ENCODE data around the gene SGCD.
A peak's percentile ranks its signal among the peaks of the same experiment; 100 is the strongest.

The SGCD gene

DNA sequence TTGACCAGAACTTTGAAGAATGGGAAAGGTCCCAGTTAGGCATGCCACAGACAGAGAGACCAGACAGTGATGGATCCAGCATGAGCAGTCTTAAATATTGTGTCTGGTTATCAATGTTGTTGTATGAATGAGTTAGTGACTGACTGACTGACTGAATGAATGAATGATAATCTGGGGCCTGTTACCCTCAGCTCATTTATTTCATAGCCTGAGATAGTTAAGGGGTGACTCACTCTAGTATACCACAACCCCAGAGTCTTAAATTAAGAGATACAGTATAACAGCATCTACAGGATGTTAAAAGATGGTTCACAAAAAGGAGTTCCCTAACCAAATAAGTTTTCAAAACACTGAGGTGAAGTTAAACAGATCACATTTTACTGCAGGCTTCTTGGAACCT is 133.5 kb downstream of the SGCD start:
- DNase-seq (ENCODE audit: low spot score), result no peak

DNA sequence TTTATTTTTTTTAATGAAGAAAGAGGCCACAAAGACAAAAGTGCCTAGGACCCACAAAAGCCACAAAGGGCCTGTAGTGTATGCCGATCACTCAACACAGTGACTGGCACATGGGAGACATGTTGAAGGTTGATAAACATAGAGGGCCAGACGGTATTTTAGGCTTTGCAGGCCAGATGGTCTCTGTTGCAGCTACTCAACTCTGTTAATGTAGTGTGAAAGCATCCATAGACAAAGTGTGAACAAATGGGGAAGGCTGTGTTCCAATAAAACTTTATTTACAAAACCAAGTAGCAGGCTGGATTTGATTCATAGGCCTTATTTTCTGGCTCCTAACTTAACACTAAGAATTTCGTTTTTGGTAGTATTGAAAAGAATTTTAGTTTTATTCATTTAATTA is 139.9 kb downstream of the SGCD start:
- no peak for DNase-seq (ENCODE audit: low spot score)

DNA sequence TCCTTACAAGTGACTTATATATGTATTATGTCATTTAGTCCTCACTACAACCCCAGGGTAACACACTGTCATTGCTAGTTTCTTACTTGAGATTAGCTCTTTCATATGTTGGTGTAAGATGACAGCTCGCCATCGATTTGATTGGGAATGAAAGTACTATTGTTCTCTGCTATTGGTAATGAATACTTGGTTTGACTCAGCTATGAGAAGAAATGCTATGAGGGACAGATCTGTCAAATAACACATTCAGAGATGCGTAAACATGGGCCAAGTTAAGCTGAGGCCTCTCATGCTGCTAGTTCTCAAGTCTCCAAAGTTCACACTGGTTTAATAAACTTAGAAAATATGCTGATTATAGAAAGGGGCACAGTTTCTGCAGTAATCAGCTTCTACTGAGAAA is 142.7 kb downstream of the SGCD start:
- no peak for DNase-seq (ENCODE audit: low spot score)

DNA sequence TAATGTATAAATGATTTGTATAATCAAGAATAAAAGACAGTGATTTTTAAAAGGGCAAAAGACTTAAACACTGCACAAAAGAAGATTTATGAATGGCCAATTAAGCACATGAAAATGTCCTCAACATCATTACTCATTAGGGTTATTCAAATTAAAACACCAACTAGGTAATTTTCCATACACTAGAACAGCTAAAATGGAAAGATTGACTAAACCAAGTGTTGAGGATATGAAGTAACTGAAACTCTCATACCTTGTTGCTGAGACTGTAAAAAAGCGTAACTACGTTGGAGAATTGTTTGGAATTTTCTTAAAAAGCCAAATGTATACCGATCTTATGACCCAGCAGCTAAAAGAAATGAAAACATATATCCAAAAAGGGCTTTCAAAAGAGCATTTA is 144.9 kb downstream of the SGCD start:
- no peak for DNase-seq (ENCODE audit: low spot score)

DNA sequence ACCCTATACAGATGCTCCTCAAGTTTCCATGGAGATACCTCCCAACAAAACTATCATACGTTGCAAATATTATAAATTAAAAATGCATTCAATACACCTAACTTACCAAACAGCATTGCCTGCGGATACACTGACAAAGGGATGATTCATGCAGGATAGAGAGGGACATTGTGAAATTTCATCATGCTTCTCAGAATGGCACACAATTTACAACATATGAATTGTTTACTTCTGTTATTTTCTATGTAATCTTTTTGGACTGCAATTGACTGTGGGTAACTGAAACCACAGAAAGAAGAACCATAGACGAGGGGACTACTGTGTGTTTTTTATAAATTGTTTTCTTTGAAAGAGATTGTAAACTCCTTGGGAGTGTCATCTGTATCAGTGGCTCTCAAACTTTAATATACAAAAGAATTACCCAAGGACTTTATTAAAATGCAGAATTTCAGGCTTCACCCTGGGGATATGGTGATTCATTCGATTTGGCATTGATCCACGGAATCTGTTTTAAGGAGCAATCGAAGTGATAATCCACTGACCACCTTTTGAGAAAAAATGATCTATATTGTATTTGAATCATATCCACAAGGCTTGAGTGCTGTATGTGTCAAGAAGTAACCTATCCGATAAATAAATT is 146.4 kb downstream of the SGCD start:
- no peak for DNase-seq (ENCODE audit: low spot score)

DNA sequence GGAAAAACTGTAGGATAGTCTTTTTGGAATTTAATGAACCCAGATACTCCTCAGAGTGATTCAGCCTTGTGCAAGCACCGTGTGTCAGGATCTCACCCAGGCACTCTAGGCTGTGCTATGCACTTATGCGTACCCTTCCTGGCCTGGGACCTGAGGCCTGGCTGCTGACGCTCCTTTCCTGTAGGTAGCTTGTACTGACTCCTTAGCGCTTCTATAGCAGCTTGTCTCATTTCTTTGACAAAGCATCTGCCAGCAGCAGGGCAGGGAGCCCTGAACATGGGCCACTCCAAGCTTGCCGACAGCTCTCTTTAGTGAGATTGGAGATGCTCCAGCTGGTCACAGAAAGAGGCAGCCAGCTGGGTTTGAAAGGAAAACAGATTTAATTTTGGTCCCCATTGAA is 147.3 kb downstream of the SGCD start:
- peak; percentile 44 for DNase-seq (ENCODE audit: low spot score)

DNA sequence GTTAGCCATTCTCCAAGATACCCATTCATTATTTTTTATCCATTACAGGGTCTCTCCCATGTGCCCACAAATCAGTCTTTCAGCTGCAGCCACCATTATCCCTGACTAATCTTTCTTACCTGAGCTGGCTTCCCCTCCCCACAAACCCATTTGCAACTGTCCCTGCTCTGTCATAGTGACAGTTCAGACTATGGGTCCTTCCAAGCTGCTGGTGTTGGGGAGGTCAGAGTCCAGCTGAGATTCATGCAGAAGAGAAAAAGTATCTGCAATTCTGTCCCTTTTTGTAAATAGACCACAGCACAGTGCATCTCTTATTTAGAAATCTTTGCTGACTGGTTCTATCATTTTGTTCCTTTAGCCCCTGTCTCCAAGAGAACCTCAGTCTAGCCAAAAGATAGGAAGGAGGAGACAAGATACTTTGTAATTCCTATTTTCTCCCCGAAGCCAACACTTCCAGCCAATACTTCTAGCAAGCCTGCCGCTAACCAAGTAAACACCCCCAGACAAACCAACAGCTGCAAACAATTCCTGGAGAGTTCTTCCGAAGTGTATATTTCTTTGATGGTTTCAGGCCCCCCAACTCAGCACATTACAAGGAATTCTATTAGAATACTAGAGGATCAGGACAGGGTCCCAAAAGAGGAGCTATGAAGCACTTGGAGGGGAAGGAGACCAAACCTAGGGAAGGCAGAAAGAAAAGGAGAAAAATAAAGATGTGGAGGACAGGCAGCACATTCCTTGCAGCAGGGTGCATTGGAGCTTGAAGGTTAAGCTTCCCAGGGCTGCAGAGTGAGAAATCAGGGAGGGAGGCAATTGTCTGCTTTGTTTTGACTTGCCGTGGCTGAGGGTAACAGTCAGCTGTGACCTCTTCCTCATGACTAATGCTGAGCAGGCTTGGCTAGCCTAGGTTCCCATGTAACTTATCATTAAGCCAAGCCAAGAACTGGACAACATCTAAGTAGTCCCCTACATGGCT is 148.5 kb downstream of the SGCD start:
- peak; percentile 90 for DNase-seq (ENCODE audit: low spot score)

DNA sequence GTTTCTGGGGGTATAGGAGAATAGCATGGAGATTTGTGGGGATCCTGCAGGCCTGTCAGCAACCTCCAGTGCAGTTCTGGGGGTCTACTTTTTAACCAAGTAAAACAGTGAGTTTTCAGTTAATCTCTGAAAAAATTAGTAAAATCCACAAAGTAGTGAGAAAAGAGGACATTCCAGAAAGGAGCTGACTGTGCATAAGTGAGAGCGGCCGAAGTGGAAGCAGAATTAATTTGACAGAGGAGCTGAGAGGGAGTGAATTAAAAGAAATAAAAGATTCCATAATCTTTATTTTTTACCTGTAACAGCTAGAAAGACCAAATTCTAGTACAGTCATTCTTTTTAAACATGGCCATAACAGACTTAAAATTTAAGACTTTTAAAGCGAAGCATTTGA is 149.2 kb downstream of the SGCD start:
- no peak for DNase-seq (ENCODE audit: low spot score)

DNA sequence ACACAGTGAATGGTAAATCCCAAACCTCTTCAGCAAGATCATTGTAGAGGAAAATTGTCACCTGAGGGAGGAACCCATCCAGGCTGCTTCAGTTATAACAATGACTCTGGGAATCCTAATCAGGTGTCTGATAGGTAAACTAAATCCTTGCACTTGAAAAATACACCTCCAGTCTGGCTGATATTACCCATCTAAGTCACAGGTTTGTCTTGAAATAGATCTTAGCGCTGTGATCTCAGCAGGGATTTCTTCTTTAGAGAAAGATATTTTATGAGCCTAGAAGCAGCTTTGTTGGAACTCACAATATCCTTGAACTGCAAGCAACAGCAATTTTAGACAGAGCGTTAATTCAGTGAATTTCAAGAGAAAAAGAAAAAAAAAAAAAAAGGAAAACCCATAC is 149.7 kb downstream of the SGCD start:
- DNase-seq (ENCODE audit: low spot score), result no peak

DNA sequence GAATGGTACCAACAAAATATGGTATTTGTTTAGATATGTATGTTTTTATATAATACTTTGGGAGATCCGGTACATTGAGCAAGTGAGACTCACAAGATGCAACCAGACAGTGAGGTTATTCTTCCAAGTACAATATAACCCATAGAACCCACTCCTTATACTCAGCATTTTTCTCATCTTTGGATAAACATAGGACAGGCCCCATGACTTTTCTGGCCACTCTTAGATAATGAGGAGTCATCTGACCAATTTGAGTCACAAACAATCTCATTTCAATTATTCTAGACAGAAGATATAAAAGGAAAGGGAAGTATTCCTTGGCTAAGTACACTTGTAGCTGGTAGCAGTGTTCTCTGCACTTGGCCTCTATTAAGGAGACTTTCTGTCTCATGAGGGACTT is 150.2 kb downstream of the SGCD start:
- DNase-seq (ENCODE audit: low spot score), result no peak

DNA sequence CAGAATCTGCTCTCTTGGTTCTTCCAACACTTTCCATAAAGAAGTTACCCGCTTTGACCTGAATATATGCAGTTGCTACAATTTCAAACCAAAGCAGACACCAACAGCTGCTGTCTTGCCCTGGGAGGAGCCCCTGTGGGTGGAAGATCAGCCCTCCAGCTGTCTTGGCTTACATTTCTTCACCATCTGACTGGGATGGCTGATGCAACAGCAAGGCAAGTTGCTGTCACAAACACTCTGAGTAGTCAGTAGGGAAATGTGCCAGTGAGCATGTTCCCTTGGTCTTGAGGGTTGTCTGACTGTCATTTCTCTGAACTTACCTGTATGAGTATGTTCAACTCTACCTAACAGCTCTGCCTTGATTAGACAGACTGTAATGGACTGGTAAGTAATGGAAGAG is 152.9 kb downstream of the SGCD start:
- DNase-seq (ENCODE audit: low spot score), result peak; percentile 83

DNA sequence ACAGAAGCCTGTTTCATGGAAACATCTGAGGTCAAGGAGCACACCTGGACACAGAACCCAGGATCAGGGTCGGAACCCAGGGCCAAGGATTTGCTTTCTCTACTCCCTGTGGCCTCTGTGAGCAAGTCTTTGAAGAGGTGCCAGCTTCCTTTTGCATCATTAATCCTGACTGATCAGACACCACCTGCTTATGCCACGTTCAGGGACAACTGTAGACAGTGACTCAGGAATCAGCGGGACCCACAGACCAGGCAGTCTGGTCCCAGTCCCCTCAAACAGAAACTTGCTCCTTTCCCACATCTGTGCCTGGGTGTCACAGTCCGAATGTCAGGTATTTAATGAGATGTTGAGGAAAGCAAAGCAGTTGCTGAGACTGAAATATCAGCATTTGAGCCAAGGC is 154.8 kb downstream of the SGCD start:
- no peak for DNase-seq (ENCODE audit: low spot score)

DNA sequence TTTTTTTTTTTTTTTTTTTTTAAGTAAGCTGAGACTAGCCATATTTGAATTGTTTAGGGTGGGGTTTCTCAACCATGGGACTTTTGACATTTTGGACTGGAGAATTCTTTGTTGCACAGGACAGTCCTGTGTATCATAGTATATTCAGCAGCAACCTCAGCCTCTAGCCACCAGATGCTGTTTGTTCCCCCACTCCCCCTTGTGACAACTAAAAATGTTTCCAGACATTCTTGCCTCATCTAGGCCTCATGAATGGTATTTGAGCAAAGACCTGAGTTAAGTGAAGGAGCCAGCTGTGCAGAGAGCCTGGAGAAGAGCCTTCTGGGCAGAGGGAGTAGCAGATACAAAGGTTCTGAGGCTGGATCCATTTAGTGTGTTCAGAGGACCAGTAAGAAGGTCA is 155.9 kb downstream of the SGCD start:
- DNase-seq (ENCODE audit: low spot score), result no peak

DNA sequence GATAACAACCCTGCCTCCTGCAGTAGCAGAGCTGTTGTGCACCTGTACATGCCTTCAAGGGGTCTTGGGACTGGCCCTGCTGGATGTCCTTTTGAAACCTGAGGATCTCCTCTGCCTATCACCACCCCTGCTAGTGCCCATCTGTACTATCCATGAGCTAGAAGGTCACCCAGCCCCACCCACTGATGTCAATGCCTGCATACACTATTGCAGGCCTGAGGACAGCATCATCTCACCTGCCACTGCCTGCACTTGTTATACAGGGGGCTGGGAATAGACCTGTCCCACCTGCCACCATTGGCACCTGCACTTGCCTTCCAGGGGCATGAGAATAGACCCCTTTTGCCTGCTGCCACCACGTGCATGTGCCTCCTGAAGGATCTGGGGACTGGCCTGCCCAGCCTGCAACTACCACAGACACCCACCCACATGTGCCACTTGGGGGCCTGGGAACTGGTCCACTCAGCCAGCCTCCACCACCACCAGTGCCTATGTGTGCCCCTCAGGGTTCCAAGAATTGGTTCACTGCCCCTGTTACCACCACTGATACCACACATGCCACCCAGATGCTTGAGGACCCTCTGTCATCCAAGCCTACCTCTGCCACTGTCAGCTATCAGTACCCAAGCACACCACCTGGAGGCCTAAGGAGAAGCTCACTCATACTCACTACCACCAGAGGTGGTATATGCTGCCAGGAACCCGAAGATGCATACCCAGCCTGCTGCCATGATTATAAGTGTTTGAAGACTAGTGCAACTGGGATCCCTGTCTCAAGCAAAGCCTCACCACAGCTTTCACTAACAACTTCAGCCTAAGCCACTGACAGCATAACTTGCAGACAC is 159.7 kb downstream of the SGCD start:
- DNase-seq (ENCODE audit: low spot score), result no peak

DNA sequence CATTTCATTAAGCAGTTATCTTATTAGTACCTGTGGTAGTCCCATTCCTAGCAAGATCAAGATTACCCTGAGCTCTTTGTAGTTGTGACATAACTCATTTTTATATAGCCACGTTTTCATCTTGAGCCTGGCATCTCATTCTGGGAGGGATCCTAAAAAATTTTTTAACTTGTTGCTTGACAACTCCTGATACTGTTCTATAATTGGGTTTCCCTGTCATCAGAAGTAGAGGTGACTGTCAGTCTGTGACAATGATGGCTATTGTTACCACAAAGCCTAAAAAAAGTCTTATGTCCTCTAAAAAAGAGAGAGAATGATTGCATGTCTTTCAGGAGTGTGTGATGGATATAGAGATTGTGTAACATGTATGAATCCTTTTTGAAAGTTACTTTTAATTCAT is 164.8 kb downstream of the SGCD start:
- DNase-seq (ENCODE audit: low spot score), result no peak

DNA sequence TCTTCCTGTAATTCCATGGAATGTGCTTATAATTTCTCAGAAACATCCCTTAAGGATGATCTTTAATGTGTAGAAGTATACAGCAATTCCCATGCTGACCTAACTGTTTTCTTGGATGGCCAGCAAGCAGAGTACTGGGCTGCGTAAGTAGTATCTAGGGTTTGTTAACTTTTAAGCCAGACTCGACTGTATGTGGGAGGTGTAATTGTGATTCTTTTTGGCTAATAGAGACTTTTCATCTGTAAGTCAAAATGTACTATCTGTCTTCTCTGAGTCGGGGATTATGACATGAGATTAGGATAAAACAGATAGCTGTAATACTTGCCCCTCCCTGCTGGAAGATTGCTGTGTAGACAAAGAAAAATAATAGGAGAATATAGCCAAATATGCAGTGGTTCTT is 169.3 kb downstream of the SGCD start:
- DNase-seq (ENCODE audit: low spot score), result no peak

DNA sequence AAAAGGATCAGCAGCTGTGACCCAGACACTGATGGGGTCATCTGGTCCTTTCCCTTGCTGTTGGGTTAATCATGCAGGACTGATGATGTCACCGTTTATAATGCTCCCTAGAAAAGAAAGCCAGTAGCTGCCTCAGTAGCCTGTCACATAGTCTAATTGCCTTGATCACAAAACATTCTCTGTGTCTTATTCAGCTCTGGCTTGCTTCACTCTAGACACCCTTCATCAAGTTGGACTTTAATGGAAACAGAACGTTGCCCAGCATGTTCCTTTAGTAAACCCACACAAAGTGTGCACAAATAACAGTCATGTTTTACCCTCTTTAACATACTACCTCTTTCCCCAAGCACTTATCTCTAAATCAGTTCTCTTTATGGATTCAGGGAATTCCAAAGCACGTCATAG is 170.8 kb downstream of the SGCD start:
- peak; percentile 32 for DNase-seq (ENCODE audit: low spot score)

DNA sequence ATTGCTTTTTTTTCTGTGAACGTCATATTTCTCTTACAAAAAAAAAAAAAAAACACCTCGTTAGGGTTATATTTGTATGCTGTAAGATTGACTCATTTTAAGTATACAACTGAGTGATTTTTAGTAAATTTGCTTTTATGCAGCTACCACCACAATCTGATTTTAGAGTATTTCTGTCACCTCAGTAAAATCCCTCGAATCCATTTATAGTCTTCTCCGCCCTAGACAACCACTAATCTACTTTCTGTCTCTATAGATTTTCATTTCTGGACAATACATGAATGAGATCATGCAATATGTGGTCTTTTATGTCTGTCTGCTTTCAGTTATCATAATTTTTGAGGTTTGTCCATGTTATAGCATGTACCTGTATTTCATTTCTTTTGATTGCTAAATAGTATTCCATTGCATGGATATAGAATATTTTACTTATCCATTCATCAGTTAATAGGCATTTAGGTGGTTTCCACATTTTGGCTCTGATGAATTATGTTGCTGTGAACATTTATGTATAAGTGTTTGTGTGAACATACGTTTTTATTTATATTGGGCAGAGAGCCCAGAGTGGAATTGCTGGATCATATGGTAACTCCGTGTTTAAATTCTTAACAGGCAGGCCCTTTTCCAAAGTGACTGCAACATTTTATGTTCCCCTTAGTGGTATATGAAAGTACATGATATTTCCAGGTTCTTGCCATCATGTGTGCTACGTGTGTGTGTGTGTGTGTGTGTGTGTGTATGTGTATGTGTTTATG is 171.4 kb downstream of the SGCD start:
- DNase-seq (ENCODE audit: low spot score), result no peak

DNA sequence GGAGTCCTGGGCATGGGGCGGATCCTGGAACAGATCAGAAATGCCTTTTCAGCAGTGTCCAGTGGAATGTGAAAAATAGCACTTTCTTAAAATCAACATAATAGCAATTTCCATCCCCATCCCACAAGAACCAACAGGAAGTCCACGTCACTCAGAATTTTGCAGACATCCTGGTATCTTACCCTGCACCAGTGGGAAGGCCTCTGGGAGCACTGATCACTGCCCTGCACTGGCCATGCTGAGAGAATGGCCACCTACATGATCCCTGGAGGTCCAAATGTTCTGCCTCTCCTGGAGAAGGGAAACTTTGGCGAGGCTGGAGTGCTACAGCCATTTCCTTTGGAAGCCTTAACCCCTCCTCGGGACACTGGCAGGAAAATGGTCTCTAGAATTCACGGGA is 173.8 kb downstream of the SGCD start:
- DNase-seq (ENCODE audit: low spot score), result no peak

DNA sequence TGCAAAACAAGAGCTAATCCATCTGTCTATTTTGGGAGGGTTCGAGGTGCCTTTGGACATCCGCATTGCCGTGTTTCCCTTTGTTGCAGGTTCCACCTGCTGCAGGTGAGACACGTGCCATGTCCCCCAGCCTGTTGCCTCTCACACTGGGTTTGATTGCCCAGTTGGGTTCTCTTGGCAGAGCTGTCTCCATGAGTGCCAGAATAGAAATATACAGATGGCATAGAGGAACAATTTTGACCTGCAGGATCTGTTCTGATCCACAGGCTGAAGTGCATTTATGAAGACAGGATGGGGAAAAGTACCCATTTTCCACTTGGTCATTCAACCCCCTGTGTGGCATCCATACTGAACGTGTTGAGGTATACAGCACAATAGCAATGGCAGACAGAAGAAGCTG is 178.1 kb downstream of the SGCD start:
- DNase-seq (ENCODE audit: low spot score), result no peak

DNA sequence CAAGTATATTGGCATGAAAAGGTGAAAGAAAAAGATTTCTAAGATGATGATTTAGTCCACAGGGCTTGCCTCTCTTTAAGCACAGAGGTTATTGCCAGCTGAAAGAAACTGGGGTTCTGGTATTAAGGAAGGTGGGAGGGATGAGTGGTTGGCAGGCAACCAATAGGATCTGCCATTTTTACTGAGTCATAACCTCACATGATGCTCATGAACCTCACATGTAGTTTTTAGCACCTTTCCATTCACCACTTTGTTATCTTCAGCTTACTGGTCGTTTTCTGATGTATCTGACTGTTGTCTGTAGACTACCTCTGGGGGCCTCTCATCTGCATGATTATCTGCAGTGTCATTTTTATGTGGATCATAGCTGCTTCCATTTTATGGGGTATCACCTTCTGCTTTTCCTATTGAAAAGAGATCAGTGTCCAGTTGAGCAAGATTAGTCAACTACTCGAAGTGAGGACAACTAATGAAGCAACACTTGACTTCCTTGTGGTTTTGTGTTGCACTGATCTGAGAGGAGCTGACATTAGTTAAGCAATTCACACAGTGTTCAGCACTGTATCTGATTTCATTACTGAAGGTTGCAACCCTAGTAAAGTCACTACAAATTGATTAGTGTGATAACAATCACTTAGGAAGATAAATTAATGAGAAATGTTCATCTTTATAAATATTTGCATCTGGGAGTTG is 186.3 kb downstream of the SGCD start:
- DNase-seq (ENCODE audit: low spot score), result no peak

Data from AG20443 (cell line).